DMS153 treated with DMSO at 0.1 percent for 48 hours (cell line): ENCODE data around the gene CIART.
A peak's percentile ranks its signal among the peaks of the same experiment; 100 is the strongest.
"Not testable (repeated sequence)": the region's sequence is repeated elsewhere in the genome, so short reads cannot be mapped to it uniquely, and the experiment has no call there.

ENCODE experiments used
- DNase-seq: peaks from one replicate; lab custom pipeline; 2025; ENCODE audit not compliant: unreplicated experiment; lab: John Stamatoyannopoulos, UW

CIART gene, protein sequence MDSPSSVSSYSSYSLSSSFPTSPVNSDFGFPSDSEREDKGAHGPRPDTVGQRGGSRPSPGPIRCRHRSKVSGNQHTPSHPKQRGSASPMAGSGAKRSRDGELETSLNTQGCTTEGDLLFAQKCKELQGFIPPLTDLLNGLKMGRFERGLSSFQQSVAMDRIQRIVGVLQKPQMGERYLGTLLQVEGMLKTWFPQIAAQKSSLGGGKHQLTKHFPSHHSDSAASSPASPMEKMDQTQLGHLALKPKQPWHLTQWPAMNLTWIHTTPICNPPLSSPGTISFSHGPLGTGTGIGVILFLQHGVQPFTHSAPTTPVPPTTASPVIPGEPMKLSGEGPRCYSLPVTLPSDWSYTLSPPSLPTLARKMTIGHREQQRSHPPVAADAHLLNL

DNA sequence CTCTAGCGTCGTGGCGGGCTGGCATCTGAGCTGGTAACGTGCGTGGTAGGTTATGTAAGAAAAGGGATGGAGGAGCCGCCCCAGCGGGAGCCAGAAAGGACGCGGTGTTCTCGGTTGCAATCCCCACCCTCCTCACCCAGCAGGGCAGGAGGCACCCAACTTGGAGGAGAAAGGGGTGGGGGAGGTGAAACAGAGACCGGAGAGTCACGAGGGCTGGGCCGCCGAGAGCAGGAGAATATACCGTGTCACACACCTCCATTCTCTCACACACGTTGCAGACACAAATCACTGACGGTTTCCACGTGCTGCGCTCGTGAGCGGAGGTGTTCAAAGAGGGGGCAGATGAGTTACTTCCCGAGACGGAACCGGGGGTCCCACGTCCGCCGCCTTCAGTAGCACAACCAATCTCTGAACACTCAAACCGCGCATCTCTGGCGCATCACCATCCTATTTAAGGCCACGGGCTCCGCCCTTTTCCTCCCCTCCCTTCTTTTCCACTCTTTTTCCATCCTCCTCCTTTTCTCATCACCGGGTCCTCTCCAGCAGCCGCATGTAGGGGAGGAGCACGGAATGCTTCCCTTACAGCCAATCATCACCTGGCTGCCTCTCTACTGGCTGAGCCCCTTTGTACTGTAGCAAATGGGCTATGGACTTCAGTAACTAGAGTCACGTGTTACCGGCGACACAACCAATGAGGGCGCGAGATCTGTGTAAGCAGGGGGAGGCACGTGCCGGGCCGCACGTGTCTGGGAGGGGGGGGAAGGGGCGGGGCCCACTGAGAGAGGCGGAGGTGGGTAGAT is at the start of gene CIART:
TSS of gene CIART (plus strand) at position 797 of the 800 bp plus-strand sequence. CDS start 714 bp downstream, outside the sequence.
- peak; percentile 99 for DNase-seq

DNA sequence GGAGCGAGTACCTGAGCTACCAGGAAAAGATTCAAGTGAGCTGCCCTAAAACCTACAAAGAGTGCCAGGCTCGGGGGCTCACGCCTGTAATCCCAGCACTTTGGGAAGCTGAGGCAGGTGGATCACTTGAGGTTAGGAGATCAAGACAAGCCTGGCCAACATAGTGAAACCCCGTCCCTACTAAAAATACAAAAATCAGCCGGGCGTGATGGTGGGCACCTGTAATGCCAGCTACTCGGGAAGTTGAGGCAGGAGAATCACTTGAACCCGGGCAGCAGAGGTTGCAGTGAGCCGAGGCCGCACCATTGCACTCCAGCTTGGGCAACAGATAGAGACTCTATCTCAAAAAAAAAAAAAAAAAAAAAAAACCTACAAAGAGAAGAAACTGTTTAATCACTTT is 49.4 kb upstream of the CIART start:
- not testable (repeated sequence) for DNase-seq

DNA sequence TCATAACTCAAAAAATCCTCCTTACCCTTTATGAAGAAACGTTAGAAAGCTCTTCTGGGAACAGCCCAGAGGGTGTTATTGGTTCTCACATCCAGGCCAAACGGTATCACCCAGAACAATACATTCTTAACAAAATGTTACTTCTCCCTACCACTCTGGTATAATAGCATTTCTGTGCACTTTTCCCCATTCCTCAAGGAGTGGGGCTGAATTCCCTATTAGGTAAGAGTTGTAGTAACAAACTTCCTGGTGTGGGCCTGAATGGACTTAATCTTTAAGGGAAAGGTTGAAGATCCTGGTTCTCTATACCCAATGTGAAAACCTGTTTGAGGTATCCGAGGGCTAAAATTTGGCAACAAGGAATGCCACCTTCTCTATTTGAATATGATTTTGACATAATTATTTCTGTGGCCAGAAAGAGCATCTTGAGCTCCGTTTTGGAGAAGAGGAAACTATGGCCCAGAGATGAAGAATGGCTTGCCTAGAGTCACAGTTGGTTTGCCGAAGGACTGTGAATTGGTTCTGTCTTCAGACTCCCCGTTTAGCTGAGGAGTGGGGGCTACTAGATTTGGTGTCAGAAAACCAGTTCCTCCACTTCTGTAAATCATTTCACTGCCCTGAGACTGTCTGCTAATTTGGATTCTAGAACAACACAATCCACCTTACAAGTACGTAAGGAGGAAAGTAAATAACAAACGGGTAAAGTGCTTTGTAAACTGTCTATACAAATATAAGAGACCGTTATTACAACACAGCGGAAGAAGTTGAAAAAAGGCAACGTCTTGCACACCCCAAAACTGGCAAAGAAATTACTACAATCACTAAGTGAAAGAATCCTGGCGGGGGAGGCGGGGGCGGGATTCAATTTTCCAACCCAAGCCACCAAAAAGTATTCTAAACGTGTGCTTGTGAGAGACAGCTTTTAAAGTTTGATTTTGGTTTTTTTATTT is 48.7 kb upstream of the CIART start:
- no peak for DNase-seq

DNA sequence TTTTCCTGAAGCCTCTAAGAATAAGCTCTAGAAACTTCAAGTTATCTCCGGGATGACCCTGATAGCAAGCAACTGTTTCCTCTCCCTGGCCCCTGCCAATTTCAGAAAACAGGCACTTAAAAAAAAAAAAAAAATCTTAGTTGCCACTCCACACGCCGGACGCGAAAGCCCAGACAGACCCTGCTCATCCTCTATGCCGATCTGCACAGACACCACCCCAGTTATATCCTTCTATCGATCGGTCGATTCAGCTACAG is 48.1 kb upstream of the CIART start:
- DNase-seq = no peak

DNA sequence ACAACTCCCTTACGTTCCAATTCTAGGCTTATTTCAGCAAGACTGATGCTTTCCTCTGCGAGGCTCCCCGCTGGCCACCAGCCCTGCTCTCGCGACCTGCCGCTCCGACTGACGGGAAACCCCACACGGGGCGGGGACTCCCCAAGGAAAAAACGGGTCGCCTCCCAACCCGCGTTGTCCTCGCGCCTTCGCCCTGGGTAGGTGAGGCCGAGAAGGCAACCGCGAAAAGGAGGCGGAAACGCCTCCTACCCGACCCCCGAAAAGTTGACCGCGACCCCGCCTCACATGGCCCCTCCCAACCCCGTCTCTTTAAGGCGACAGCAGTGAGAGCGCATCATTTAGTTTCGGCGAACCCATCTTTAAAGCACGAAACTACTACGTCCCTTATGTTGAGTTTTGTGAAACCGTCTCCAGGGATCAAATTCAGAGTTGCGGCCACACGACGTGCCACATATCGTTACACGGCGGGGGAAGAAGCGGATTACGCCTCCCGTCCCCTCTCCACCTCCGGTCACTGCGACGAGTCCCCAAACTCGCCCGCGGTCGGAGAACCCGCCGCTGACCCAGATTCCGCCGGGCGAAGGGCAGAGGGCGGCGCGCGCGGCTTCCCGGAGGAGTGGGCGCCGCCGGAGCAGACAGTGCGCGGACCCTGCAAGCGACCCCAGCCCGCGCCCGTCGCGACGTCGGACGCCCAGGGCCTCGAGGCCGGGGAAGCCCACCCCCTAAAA is 47.6 kb upstream of the CIART start:
- peak; percentile 58 for DNase-seq

DNA sequence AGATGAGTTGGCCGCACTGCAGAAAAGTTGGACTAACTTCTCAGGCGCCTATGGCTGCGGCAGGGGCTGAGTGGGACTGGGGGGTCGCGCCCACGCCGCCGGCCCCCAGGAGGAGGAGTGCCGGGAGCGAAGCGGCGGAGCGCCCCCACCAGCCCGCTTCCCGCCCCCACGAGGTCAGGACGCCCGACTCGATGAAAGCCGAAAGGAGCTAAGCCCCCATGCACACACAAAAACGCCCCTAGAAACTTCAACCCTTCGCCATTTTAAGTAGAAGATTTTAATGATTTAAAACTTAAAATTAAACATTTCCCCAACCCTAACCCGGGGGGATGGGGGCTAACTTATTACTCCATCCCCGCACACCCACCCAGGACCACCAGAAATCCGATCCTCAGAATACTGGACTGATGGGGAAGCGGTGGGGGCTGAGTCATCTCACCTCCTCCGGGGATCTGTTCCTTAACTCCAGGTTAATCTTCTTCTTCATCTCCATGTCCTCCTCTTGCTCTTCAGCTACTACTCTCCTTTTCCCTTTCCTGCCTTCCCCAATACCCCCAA is 47.0 kb upstream of the CIART start:
- DNase-seq = no peak

DNA sequence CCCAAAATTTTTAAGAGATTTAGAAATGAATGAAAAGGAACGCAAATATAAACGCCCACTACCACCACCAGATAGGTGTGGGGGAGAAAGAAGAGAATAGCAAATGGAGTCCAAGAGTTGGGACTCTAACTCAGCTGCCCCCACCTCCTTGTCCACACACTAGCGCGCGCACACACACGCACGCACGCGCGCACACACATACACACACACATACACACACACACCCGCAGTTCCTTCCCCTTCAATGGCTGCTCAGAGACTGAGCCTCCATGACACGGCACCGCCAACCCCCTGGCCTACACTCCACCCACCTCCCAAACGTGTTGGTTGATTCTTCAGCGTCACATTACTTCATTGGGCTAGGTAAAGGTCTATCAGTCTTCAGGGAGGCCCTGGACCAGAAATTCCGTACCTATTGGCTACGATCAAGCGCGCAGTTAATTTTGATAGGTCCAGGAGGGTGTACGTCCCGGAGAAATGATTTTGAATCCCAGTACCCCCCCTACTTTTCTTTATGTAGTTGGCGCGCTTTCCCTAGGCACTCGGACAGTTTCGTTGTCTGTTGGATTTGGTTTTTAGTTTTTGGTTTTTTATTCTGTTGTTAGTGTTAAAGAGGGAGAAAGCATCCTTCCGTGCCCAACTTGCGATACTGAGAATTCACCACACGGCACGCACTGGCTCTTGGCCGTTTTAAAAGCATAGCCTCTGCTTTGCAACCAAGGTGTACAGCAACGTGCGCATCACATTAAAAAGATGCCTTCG is 46.3 kb upstream of the CIART start, which contains the start of gene ANP32E:
TSS of gene ANP32E (minus strand) at position 261 of the 762 bp plus-strand sequence. CDS start 326 bp downstream, outside the sequence.
- peak; percentile 100 for DNase-seq

DNA sequence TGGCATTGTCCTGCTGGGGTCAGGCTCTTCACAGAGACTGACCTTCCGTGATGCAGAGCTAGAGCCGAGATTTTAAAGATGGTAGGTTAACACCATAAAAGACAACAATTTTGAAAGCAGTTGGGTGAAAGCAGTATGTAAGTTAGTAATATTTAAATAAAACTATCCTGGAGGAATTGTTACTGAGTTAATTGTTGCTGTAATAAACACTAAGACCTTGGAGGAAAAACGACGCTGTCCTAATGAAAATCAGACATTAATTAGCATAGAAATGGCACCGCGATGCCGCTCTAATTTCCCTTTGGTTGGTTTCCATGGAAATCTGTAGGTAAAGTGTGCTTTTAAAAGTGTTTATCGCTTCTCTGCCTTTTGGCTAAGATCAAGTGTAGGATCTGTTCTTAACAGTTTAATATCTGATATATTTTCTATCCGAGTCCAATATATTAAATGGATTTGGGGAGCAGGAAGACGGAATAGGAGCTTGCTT is 45.7 kb upstream of the CIART start:
- DNase-seq = no peak

DNA sequence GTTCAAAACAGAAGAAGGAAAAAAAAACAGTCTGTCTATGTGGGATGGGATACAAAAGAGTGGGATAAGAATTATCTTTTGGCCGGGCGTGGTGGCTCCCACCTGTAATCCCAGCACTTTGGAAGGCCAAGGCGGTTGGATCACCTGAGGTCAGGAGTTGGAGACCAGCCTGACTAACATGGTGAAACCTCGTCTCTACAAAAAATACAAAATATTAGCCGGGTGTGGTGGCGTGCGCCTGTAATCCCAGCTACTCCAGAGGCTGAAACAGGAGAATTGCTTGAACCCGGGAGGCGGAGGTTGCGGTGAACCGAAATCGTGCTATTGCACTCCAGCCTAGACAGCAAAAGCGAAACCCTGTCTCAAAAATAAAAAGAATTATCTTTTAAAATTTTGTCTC is 45.2 kb upstream of the CIART start:
- not testable (repeated sequence) for DNase-seq

DNA sequence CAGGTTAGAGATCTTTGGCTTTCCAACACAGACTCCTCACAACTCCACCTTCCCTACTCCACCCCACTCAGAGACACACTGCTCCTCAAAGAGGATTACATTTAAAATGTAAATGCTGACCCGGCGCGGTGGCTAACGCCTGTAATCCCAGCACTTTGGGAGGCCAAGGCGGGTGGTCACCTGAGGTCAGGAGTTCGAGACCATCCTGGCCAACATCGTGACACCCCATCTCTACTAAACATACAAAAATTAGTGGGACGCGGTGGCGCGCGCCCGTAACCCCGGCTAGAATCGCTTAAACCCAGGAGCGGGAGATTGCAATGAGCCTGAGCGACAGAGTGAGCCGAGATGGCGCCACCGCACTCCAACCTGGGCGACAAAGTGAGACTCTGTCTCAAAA is 44.6 kb upstream of the CIART start:
- DNase-seq = no peak

DNA sequence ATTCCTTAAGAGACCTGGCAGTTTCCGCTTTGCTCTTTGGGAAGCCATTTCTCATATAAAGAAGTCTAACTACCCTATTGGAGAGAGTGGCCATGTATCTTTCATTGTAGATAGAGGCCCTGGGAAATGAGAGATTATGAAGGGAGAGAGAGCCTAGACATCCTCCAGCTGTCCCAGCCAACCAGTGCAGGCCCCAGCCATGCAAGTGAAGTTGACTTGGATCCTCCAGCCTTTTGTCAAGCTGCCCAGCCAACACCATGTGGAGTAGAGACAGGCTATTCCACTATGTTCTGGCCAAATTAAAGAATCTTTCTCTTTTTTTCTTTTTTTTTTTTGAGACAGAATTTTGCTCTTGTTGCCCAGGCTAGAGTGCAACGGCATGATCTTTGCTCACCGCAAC is 39.4 kb upstream of the CIART start:
- DNase-seq = no peak

DNA sequence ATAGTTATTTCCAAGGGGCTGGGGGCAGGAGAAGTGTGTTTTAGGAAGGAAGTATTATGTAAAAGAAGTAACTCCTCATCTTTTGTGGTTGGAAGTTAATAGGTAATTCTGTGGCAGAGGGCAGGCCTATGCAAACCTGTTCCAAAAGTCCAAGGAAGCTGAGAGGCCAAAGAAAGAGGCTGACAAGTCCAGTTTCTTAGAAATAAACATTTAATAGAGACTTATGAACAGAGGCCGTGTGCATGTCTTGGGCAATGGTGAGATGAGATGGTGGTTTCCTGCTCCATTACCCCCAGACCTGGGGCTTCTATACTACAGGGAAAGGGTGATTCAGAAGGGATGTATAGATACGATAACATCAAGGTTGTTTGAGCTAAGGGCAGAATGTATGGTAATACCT is 32.4 kb upstream of the CIART start:
- no peak for DNase-seq

DNA sequence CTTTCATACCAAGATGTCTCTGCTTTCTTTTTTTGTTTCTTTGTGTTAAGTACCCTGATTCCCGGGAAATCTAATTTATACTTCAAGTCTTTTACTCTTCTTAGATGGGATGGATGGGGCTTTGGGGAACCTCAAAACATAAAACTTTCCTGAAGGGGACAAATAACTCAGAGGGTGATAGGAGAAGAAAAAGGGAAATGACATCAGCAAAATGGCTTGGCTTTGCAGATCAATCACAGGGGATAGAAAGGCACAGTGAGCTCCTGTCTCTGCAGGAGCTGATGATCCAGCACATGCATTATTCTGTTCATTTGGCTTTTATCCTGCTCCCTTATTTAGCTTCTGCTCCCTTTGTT is 26.2 kb upstream of the CIART start:
- no peak for DNase-seq

DNA sequence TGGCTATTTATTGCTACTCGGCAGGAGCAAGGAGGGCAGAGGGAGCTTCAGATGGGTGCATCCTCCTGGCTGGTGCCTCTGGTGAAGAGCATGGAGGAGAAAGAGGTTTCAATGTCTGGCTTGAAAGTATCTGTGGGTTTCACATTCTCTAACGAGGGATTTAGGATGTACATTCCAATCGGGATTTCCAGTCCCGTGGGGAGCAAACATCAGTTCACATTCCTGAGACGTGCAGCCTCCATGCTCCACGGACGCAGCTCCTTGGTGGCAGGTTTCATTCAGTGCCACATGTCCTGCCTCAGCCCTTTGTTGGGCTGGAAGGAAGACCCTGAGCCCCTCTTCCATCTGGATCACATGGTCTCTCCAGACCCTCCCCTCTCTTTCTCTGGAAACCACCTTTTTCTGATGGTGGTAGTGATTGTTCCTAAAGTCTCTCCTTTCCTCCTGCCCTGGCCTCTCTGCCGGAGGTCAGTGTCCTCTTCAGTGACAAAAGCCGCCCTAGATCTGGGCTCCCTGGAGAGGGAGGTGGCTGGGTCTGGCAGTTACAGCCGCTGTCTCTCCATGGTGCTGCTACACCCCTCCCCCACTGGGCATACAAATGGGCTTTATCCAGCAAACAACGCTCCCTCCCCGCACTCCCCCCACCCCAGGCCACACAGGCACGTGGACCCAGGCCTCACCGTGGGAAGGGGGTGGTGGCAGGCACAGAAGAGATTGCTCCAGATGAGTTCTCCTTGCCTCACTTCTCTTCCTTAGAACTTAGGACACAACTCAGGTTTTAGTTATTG is 25.6 kb upstream of the CIART start:
- no peak for DNase-seq

DNA sequence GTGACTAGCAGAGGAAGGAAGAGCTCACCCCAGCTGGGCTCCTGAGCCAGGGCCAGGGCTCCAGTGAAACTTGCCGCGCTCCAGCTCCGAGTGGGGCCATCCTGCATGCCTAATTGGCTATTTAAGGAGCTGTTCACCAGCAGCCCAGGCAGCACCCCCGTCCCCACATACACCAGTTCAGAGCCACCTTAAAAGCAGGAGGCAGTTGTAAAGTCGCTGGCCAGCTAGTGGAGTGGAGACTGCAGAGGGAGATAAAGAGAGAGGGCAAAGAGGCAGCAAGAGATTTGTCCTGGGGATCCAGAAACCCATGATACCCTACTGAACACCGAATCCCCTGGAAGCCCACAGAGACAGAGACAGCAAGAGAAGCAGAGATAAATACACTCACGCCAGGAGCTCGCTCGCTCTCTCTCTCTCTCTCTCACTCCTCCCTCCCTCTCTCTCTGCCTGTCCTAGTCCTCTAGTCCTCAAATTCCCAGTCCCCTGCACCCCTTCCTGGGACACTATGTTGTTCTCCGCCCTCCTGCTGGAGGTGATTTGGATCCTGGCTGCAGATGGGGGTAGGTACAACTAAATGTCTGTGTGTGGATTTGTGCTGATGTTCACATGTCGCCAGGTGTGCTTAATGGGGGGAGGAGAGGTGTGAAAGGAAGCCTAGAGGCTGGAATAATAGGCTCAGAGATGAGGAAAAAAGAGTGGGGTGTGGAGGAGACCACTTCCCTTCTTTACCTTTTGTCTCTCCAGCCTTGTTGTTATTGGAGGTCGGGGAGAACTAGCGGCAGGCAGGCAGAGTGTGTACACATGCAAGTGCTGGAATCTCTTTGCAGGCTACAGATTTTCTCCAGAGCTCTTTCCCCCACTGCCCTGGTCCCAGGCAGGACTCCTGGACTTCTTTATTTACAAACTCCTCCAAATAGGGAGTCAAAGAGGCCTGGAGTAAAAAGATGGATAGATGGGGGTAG is 24.4 kb upstream of the CIART start, which contains the start of gene CA14:
TSS of gene CA14 (plus strand) at position 151 of the 962 bp plus-strand sequence. CDS start at position 506, 355 bp downstream.
- no peak for DNase-seq

DNA sequence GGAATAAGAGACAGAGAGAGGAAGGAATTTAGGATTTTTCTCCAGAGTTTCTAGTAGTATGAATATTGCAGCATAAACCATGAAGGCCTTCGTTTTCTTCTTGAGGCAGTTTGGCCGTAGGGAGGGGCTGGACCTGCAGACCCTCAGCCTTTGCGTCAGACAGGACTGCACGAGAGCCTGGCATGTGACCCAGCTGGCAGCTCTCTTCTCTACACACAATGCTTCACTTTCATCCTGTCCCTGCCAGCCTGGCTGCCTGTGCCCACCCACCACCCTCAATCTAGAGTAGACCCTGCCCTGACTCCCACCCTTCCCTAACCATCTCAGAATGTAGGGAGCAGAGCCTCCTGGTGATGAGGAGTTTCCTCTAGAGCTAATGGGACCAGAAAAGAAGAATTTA is 23.1 kb upstream of the CIART start:
- no peak for DNase-seq
